H1 (cell line): ENCODE results near the gene ATG5. TPM values are rescaled to one million over a fixed set of nuclear protein-coding genes. Genes with fewer than 3 reads are reported as not detected.

Source experiments
- CTCF ChIA-PET: fragments of 300-600 bp; sonication (Branson Sonifier 250); formaldehyde crosslinking; loops from one replicate; lab custom pipeline; 2021; ENCODE audit not compliant: partially characterized antibody; lab: Charles Lee
- POLR2A ChIA-PET: fragments of 300-600 bp; sonication (Branson Sonifier 250); formaldehyde crosslinking; loops from one replicate; lab custom pipeline; 2021; ENCODE audit warnings: inconsistent platforms; ENCODE audit not compliant: partially characterized antibody; lab: Charles Lee
- DNase-seq, 2 experiments: peaks; one replicate each; pipeline versions ENCODE4 v3.0.0 to v3.0.0-alpha.2; 2010 to 2022; ENCODE audit warnings: low spot score in 2 of 2, low read depth in 1 of 2, mixed read lengths in 1 of 2
- FAIRE-seq: peaks from 2 replicates; lab custom pipeline; 2011; peaks lifted over from hg19 to GRCh38; lab: Jason Lieb, UNC
- H2AFZ ChIP-seq: 2 replicates; pipeline ENCODE4 v1.8.1; 2012; ENCODE audit warnings: low read length, inconsistent platforms
- H2AK5ac ChIP-seq: 2 replicates; pipeline ENCODE4 v1.6.1; 2013; ENCODE audit warnings: low read depth, low read length
- H2BK120ac ChIP-seq: replicated peaks from 2 replicates; pipeline ENCODE3; 2013; ENCODE audit warnings: low read depth, low read length, inconsistent platforms
- H2BK12ac ChIP-seq: 2 replicates; pipeline ENCODE4 v1.6.1; 2013; ENCODE audit warnings: low read depth, low read length
- H2BK15ac ChIP-seq: 2 replicates; pipeline ENCODE4 v1.6.1; 2013; ENCODE audit warnings: low read length
- H2BK20ac ChIP-seq: 2 replicates; pipeline ENCODE4 v1.6.1; 2013; ENCODE audit warnings: low read length
- H2BK5ac ChIP-seq: 2 replicates; pipeline ENCODE4 v1.6.1; 2013; ENCODE audit warnings: low read depth, low read length
- H3K14ac ChIP-seq: 2 replicates; pipeline ENCODE4 v1.6.1; 2013; ENCODE audit warnings: inconsistent platforms; ENCODE audit not compliant: insufficient read length
- H3K18ac ChIP-seq: 2 replicates; pipeline ENCODE4 v1.6.1; 2013; ENCODE audit warnings: low read length; ENCODE audit errors: extremely low read depth
- H3K23ac ChIP-seq: 2 replicates; pipeline ENCODE4 v1.6.1; 2013; ENCODE audit warnings: inconsistent platforms; ENCODE audit not compliant: insufficient read length
- H3K23me2 ChIP-seq: 2 replicates; pipeline ENCODE4 v1.6.1; 2013; ENCODE audit warnings: low read depth, low read length
- H3K27ac ChIP-seq: 2 replicates; pipeline ENCODE4 v1.6.1; 2011; ENCODE audit warnings: low read depth, low read length, inconsistent platforms
- H3K27me3 ChIP-seq, 4 experiments: replicated peaks in 1 of 4; 1 replicate in 1 of 4; 2 replicates in 3 of 4; pipeline versions ENCODE4 v1.6.1 to v1.8.1; 2011 to 2013; ENCODE audit warnings: low read length in 3 of 4, mild to moderate bottlenecking in 3 of 4, inconsistent platforms in 2 of 4, mixed read lengths in 2 of 4, moderate library complexity in 1 of 4; ENCODE audit not compliant: control insufficient read depth in 3 of 4, insufficient read depth in 3 of 4; ENCODE audit errors: extremely low read depth in 1 of 4
- H3K36me3 ChIP-seq, 4 experiments: 2 replicates each; pipeline versions ENCODE4 v1.6.1 to v1.8.1; 2011 to 2013; ENCODE audit warnings: mild to moderate bottlenecking in 4 of 4, low read length in 3 of 4, moderate library complexity in 2 of 4, control low read depth in 1 of 4, inconsistent platforms in 1 of 4; ENCODE audit not compliant: insufficient read depth in 4 of 4, control insufficient read depth in 2 of 4
- H3K4ac ChIP-seq: replicated peaks from 2 replicates; pipeline ENCODE3; 2013; ENCODE audit warnings: low read length, low read depth, mixed read lengths, inconsistent platforms; ENCODE audit not compliant: insufficient read length
- H3K4me1 ChIP-seq, 4 experiments: replicated peaks in 1 of 4; 1 replicate in 1 of 4; 2 replicates in 3 of 4; pipeline versions ENCODE4 v1.6.1 to v1.8.1; 2011 to 2013; ENCODE audit warnings: low read length in 3 of 4, inconsistent platforms in 2 of 4, mixed read lengths in 1 of 4; ENCODE audit not compliant: insufficient read depth in 4 of 4, control insufficient read depth in 3 of 4
- H3K4me2 ChIP-seq, 2 experiments: 2 replicates each; pipeline versions ENCODE4 v1.6.1 to v1.8.1; 2011 to 2013; ENCODE audit warnings: low read depth in 2 of 2, low read length in 2 of 2, control low read depth in 1 of 2, inconsistent platforms in 1 of 2, mild to moderate bottlenecking in 1 of 2; ENCODE audit not compliant: insufficient read depth in 1 of 2
- H3K4me3 ChIP-seq, 4 experiments: fragments of 200-600, 300-600 bp in 1 of 4; sonication (generic), shearing (Covaris generic), sonication (Bioruptor Twin) in 1 of 4; 2 replicates each; pipeline versions ENCODE4 v1.5.1 to v1.8.1; 2011 to 2016; ENCODE audit warnings: low read length in 4 of 4, low read depth in 3 of 4, control low read depth in 2 of 4, inconsistent platforms in 2 of 4, mild to moderate bottlenecking in 2 of 4, mixed read lengths in 1 of 4, moderate library complexity in 1 of 4; ENCODE audit not compliant: insufficient read depth in 2 of 4; ENCODE audit errors: extremely low read depth in 1 of 4
- H3K56ac ChIP-seq: replicated peaks from 2 replicates; pipeline ENCODE3; 2013; ENCODE audit warnings: low read depth, mild to moderate bottlenecking, mixed read lengths, low read length, inconsistent platforms; ENCODE audit not compliant: insufficient read length
- H3K79me1 ChIP-seq: 2 replicates; pipeline ENCODE4 v1.6.1; 2013; ENCODE audit warnings: low read depth, low read length, control low read depth
- H3K79me2 ChIP-seq, 2 experiments: 2 replicates each; pipeline versions ENCODE4 v1.6.1 to v1.8.1; 2012 to 2013; ENCODE audit warnings: low read length in 2 of 2, mild to moderate bottlenecking in 2 of 2, inconsistent platforms in 1 of 2; ENCODE audit not compliant: insufficient read depth in 2 of 2, control insufficient read depth in 1 of 2
- H3K9ac ChIP-seq, 4 experiments: replicated peaks in 1 of 4; 1 replicate in 1 of 4; 2 replicates in 3 of 4; pipeline versions ENCODE4 v1.6.1 to v1.8.1; 2011 to 2013; ENCODE audit warnings: low read depth in 3 of 4, low read length in 3 of 4, control low read depth in 2 of 4, mild to moderate bottlenecking in 2 of 4, moderate library complexity in 2 of 4, inconsistent platforms in 1 of 4; ENCODE audit errors: extremely low read depth in 1 of 4
- H3K9me3 ChIP-seq, 2 experiments: 2 replicates each; pipeline versions ENCODE4 v1.6.1 to v1.8.1; 2012 to 2013; ENCODE audit warnings: mild to moderate bottlenecking in 2 of 2, moderate library complexity in 2 of 2, control low read depth in 1 of 2, inconsistent platforms in 1 of 2, low read depth in 1 of 2, low read length in 1 of 2, mixed read lengths in 1 of 2; ENCODE audit not compliant: insufficient read depth in 2 of 2
- H4K20me1 ChIP-seq, 2 experiments: replicated peaks in 1 of 2; 2 replicates each; pipeline versions ENCODE3 to v1.8.1; 2011 to 2013; ENCODE audit warnings: inconsistent platforms in 2 of 2, low read length in 2 of 2, mild to moderate bottlenecking in 1 of 2; ENCODE audit not compliant: insufficient read depth in 2 of 2, control insufficient read depth in 1 of 2
- H4K5ac ChIP-seq: 2 replicates; pipeline ENCODE4 v1.6.1; 2013; ENCODE audit warnings: low read length, low read depth, mixed read lengths, inconsistent platforms; ENCODE audit not compliant: insufficient read length
- H4K8ac ChIP-seq: 2 replicates; pipeline ENCODE4 v1.8.0; 2013; ENCODE audit warnings: mild to moderate bottlenecking, moderate library complexity, low read length, inconsistent platforms; ENCODE audit not compliant: insufficient read depth; ENCODE audit errors: extremely low read depth
- H4K91ac ChIP-seq: replicated peaks from 2 replicates; pipeline ENCODE3; 2013; ENCODE audit warnings: low read length, mixed read lengths, inconsistent platforms; ENCODE audit not compliant: insufficient read length
- BCL11A ChIP-seq, 2 experiments: IDR thresholded peaks; one replicate each; pipeline ENCODE4 v1.6.1; 2011; ENCODE audit warnings: low read depth in 2 of 2, low read length in 2 of 2, mild to moderate bottlenecking in 2 of 2
- CREB1 ChIP-seq: IDR thresholded peaks from 2 replicates; pipeline ENCODE4 v1.6.1; 2012; ENCODE audit warnings: inconsistent platforms
- EP300 ChIP-seq, 2 experiments: IDR thresholded peaks; 1 replicate in 1 of 2; 2 replicates in 1 of 2; pipeline ENCODE4 v1.6.1; 2011 to 2012; ENCODE audit warnings: low read depth in 2 of 2, low read length in 2 of 2, mild to moderate bottlenecking in 2 of 2, borderline replicate concordance in 1 of 2, inconsistent platforms in 1 of 2, moderate library complexity in 1 of 2
- FOSL1 ChIP-seq: IDR thresholded peaks from 2 replicates; pipeline ENCODE4 v1.6.1; 2011; ENCODE audit warnings: mild to moderate bottlenecking, low read depth, low read length, moderate library complexity; ENCODE audit not compliant: insufficient read depth
- GTF2F1 ChIP-seq: IDR thresholded peaks from 2 replicates; pipeline ENCODE4 v1.6.1; 2012; ENCODE audit warnings: low read depth, low read length, improper control_type of control experiment, borderline replicate concordance
- JUND ChIP-seq: IDR thresholded peaks from 2 replicates; pipeline ENCODE4 v1.6.1; 2011; ENCODE audit warnings: mild to moderate bottlenecking, improper control_type of control experiment, low read length
- MAFK ChIP-seq: IDR thresholded peaks from 2 replicates; pipeline ENCODE4 v1.6.1; 2012; ENCODE audit warnings: low read depth, mild to moderate bottlenecking, improper control_type of control experiment, low read length
- NRF1 ChIP-seq: IDR thresholded peaks from 2 replicates; pipeline ENCODE4 v1.6.1; 2011; ENCODE audit warnings: mild to moderate bottlenecking, low read depth, low read length, improper control_type of control experiment
- RAD21 ChIP-seq, 2 experiments: IDR thresholded peaks in 1 of 2; conservative IDR thresholded peaks in 1 of 2; 2 replicates each; pipeline ENCODE4 v1.6.1; 2011; ENCODE audit warnings: low read depth in 2 of 2, low read length in 2 of 2, improper control_type of control experiment in 1 of 2, inconsistent platforms in 1 of 2, mild to moderate bottlenecking in 1 of 2, moderate library complexity in 1 of 2
- SAP30 ChIP-seq: fragments of 300-600 bp; sonication (generic); IDR thresholded peaks from 2 replicates; pipeline ENCODE4 v1.7.1; 2012; ENCODE audit warnings: low read length, moderate library complexity, mild to moderate bottlenecking, inconsistent platforms; ENCODE audit not compliant: insufficient read depth, insufficient replicate concordance
- SIX5 ChIP-seq: IDR thresholded peaks from 2 replicates; pipeline ENCODE4 v1.6.1; 2011; ENCODE audit warnings: mild to moderate bottlenecking, low read depth, low read length
- SP4 ChIP-seq: IDR thresholded peaks from 2 replicates; pipeline ENCODE4 v1.6.1; 2012; ENCODE audit warnings: low read length, inconsistent platforms
- WGBS, 2 experiments: shearing (Covaris generic) in 1 of 2; methylation state at CpG; one replicate each; pipeline versions ENCODE4 v1.1.6 to v1.1.7; 2013 to 2015; ENCODE audit warnings: low lambda C conversion rate in 2 of 2, mixed read lengths in 2 of 2, inconsistent platforms in 1 of 2, low coverage in 1 of 2, missing lambda C conversion rate in 1 of 2; ENCODE audit not compliant: insufficient replicate concordance in 2 of 2, insufficient coverage in 1 of 2, insufficient read length in 1 of 2; ENCODE audit errors: extremely low coverage in 1 of 2, missing lambda C conversion rate in 1 of 2; 5-methylcytosine and 5-hydroxymethylcytosine counted together
- polyA plus RNA-seq, 7 experiments: library from polyadenylated mRNA; depleted of rRNA in 3 of 7; stranded (reverse) in 5 of 7; unstranded in 2 of 7; fragments of >200 nt in 5 of 7; fragments of 200-250 nt in 2 of 7; gene quantifications; 1 replicate in 5 of 7; 2 replicates in 1 of 7; 4 replicates in 1 of 7; pipeline versions ENCODE4 v1.2.1 to v1.2.3, GENCODE V29; 2011 to 2013; ENCODE audit warnings: missing spikeins in 2 of 7, mixed read lengths in 2 of 7
- total RNA-seq: library from RNA; stranded (reverse); fragmentation: NEBNext Ultra II Directional; extraction: Animal tissue kit (Norgen Biotek cat#: 25700); gene quantifications from 2 replicates; pipeline ENCODE4 v1.2.1, GENCODE V29; 2021

The ATG5 gene
- total and polyA plus RNA-seq, 2 of the 8 experiments (the other 6 are each of a cell fraction or from before 2014, with no cell fraction given) = 18.2 to 39.0 TPM

GRCh38 chr6:106215608-106216007 is 110.0 kb downstream of the ATG5 start:
- Histone ChIP-seq H3K4ac (no peak overlapping the region), H3K36me3 (no peaks in the 10 kb centered on the region), H2BK120ac (no peak overlapping the region), H2BK5ac (no peak overlapping the region), H4K91ac (no peak overlapping the region), H3K4me3 (no peak overlapping the region), H2BK20ac (no peak overlapping the region), H3K4me1 (peaks cover 0 to 2% (median 0%) of the 10 kb centered on the region in 4 experiments; a peak in 1 of 7 replicates), H3K14ac (no peak overlapping the region), H3K27me3 (no peaks in the 10 kb centered on the region), H3K23ac (no peak overlapping the region), H2BK12ac (no peak overlapping the region), H2BK15ac (no peak overlapping the region), H3K79me2 (peaks cover 0 to 10% of the 10 kb centered on the region in 2 experiments; a peak in 2 of 4 replicates), H3K18ac (no peak overlapping the region), H2AK5ac (no peak overlapping the region), H3K4me2 (no peak overlapping the region), H3K27ac (no peak overlapping the region), H4K20me1 (no peaks in the 10 kb centered on the region), H3K9ac (no peak overlapping the region), H3K79me1 (no peaks in the 10 kb centered on the region), H4K8ac (no peak overlapping the region), H3K9me3 (no peaks in the 10 kb centered on the region), H2AFZ (no peak overlapping the region), H4K5ac (no peak overlapping the region), H3K23me2 (no peaks in the 10 kb centered on the region), H3K56ac (no peak overlapping the region)
- ChIA-PET POLR2A (no interaction called here), CTCF (interaction anchor here (3.3 kb wide), 1 partner anchor 8 kb away, joined by 15 read pairs; no protein-coding TSS in a partner anchor)
- FAIRE-seq (no peak), DNase-seq (no peak)
- WGBS, 2 experiments = 87% methylated on average over 3 of the region's 3 CpGs; no CpG with 5 or more reads in 1 of the 2 experiments
- TF ChIP-seq JUND = no peak
- no peak for TF ChIP-seq GTF2F1
- no peak for TF ChIP-seq FOSL1
- TF ChIP-seq EP300 (IDR thresholded peaks at IDR 0.05; ENCODE audit: borderline replicate concordance in 1 of 2, low read depth in 2 of 2, low read length in 2 of 2) = no peak
- TF ChIP-seq SP4 = no peak
- TF ChIP-seq SAP30 = no peak
- TF ChIP-seq RAD21 (IDR thresholded peaks at IDR 0.05 in 1 of 2, conservative IDR thresholded peaks at IDR 0.05 in 1 of 2; ENCODE audit: low read depth in 2 of 2, low read length in 2 of 2) = no peak
- no peak for TF ChIP-seq MAFK
- no peak for TF ChIP-seq NRF1
- TF ChIP-seq BCL11A (IDR thresholded peaks at IDR 0.05; ENCODE audit: low read depth in 2 of 2, low read length in 2 of 2) = no peak
- no peak for TF ChIP-seq SIX5
- TF ChIP-seq CREB1 = no peak
